GM12801 (cell line): ENCODE results near the gene PRKAB1.

ENCODE experiments used
- CTCF ChIP-seq: IDR thresholded peaks from one replicate; pipeline ENCODE4 v1.5.1; 2011; ENCODE audit warnings: control low read depth; ENCODE audit not compliant: insufficient read length; ENCODE audit errors: extremely low read depth

PRKAB1 gene

GRCh38 chr12:119710965-119711551 is 43.1 kb downstream of the PRKAB1 start:
- TF ChIP-seq CTCF: no peak

GRCh38 chr12:119711693-119712092 is 43.8 kb downstream of the PRKAB1 start:
- TF ChIP-seq CTCF: no peak

GRCh38 chr12:119712721-119713120 is 44.8 kb downstream of the PRKAB1 start:
- TF ChIP-seq CTCF: no peak

- TF ChIP-seq CTCF: no peak
Observed at GRCh38 chr12:119713551-119714031, 45.7 kb downstream of the PRKAB1 start.

GRCh38 chr12:119714614-119715267 is 46.8 kb downstream of the PRKAB1 start:
- no peak for TF ChIP-seq CTCF

GRCh38 chr12:119715268-119715620 is 47.3 kb downstream of the PRKAB1 start:
- TF ChIP-seq CTCF: no peak

- no peak for TF ChIP-seq CTCF
Observed at GRCh38 chr12:119718141-119718540, 50.2 kb downstream of the PRKAB1 start.
